ENCODE data around the gene CLDN11.

The CLDN11 gene

DNA sequence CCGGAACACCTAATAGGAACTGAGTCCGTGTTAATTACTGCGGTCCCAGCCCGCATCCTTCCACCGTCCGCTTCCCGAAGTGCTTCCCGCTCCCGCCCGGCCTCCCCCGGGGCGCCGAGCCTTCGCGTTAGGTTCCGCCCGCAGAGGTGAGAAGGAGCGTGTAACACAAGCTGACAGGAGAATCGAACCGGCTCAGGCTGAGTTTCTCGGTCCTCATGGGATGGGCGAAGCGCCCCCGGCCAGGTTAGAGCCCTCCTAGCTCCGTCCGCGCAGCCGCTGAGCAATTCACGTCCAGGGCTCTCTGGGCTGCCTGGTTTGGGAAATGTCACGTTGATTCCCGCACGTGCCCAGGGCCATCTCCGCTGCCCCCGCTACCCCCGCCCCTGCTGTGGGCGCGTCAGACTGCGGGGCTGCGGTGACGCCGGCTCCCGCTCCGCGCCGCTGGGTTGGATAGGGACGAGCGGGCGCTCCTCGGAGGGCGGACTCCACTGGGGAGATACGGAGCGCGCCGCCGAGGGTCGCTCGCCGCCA lies 954 bp downstream of the CLDN11 start:
- TF ChIP-seq, protein P1, sequence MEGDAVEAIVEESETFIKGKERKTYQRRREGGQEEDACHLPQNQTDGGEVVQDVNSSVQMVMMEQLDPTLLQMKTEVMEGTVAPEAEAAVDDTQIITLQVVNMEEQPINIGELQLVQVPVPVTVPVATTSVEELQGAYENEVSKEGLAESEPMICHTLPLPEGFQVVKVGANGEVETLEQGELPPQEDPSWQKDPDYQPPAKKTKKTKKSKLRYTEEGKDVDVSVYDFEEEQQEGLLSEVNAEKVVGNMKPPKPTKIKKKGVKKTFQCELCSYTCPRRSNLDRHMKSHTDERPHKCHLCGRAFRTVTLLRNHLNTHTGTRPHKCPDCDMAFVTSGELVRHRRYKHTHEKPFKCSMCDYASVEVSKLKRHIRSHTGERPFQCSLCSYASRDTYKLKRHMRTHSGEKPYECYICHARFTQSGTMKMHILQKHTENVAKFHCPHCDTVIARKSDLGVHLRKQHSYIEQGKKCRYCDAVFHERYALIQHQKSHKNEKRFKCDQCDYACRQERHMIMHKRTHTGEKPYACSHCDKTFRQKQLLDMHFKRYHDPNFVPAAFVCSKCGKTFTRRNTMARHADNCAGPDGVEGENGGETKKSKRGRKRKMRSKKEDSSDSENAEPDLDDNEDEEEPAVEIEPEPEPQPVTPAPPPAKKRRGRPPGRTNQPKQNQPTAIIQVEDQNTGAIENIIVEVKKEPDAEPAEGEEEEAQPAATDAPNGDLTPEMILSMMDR (IDR thresholded peaks at IDR 0.05; ENCODE audit: insufficient read depth, missing control alignments), result no peak
- no peak for FAIRE-seq
- DNase-seq (ENCODE audit: insufficient read length, low spot score), result no peak

DNA sequence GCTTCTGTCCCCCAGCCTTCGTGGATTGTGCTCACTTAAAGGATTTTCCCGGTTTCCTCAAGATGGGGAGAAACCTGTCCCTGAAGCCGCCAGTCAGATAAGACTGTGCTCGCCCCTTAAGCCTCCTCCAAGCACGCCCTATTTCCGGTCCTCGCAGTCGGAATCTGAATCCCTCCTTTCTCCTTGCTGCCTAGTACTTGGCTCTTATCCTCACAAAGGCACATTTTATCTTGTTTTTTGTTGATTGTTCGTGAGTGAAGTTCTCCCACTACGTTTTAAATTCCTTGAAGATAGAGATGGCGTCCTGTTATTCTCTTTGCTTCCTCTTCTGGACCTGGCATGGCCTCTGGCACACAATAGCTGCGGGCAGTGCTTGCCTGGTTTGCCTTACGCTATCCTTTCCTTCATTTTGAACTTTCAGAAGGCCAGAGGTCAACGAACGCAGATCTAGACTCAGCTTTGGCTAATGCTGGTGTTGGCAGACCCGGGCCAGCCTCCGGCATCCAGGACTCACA lies 1.7 kb downstream of the CLDN11 start:
- TF ChIP-seq, protein P1 (IDR thresholded peaks at IDR 0.05; ENCODE audit: insufficient read depth, missing control alignments), result no peak
- no peak for FAIRE-seq
- no peak for DNase-seq (ENCODE audit: insufficient read length, low spot score)

DNA sequence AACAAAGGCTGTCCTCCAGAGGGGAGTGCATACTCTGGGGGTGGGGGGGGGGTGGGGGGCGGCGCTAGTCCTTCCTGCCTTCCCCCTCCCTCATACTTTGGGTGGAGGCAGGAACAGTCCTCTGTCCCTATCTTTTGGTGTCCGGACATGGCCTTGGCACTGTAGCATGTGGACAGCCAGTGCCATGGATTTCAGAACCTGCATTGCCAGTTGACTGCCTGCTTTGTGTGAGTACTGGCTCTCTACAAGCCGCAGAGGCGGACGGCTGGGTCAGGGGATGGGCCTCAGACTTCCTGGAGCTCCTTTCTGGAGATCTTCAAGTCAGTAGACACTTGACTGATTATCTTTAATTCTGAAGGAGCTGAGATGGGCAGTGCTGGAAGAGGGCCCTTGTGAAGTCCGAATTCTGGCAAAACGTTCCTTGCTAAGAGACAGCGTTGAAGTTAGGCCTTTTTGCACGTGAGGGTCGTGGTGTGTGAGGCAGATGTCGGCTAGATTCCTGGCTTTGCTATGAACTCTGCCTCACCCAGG lies 2.5 kb downstream of the CLDN11 start:
- no peak for FAIRE-seq
- TF ChIP-seq, protein P1 (IDR thresholded peaks at IDR 0.05; ENCODE audit: insufficient read depth, missing control alignments), result no peak
- no peak for DNase-seq (ENCODE audit: insufficient read length, low spot score)

DNA sequence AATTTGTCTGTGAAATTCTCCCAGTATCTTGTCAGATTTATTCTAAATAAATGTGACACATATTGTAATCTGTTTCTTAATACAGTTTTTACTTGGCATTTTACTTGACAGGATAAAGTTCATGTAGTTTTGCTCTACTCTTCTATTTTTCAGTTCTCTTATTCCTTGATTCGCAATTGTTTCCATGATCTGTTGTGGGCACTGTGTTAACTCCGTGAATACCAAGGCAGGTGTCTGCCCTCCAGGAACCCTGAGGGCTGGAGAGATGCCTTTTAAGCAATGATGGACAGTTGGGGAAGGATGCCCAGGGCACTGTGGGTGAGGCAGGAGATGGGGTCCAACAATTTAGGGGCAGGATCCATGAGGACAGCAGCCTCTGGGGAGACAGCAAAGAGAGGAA lies 3.1 kb downstream of the CLDN11 start:
- FAIRE-seq (no peak), DNase-seq (ENCODE audit: insufficient read length, low spot score) (no peak)
- TF ChIP-seq, protein P1 (IDR thresholded peaks at IDR 0.05; ENCODE audit: insufficient read depth, missing control alignments), result no peak

DNA sequence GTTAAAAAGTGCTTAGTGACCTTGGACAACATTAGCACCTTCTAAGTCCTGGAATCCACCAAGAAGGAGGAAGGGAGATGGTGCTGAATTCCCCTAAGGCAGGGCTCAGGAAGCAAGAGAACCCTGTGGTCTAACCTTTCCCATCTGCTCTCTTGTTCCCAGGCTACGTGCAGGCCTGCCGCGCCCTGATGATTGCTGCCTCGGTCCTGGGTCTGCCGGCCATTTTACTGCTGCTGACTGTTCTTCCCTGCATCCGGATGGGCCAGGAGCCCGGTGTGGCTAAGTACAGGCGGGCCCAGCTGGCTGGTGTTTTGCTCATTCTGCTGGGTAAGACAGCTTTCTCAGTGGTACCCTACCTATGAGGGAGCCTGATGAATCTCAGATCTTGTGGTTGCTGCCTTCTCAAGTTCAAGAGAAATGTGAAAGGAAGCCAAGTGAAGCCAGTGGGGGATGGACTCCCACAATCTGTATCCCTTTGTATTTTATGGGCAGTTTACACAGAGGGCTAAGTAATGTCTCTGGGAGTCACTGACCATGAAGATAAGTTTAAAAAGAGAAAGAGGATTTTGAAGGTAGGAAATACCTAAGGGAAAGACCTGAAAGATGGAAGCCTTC lies 4.4 kb downstream of the CLDN11 start:
- no peak for FAIRE-seq
- DNase-seq (ENCODE audit: insufficient read length, low spot score), result no peak
- TF ChIP-seq, protein P1 (IDR thresholded peaks at IDR 0.05; ENCODE audit: insufficient read depth, missing control alignments), result no peak

DNA sequence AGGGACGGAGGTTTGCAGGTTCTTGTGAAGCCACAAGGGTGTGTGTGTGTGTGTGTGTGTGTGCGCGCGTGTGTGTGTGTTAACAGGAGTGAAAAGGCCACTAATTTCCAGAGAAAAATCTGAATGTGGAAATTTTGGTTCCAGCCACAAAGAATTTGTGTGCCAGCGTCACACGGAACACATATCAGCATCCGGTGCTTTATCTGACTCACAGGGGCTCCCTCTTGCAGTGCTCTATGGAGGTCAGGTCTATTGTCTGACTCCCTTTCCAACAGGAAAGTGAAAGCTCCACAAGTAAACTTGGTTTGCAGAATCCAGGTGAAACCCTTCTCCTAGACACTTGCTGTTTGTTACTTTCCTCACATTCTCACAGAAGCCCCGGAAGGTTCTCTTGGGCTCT lies 6.2 kb downstream of the CLDN11 start:
- TF ChIP-seq, protein P1 (IDR thresholded peaks at IDR 0.05; ENCODE audit: insufficient read depth, missing control alignments), result no peak
- FAIRE-seq (no peak), DNase-seq (ENCODE audit: insufficient read length, low spot score) (no peak)
